ENCODE measurements around the gene ZNF77. TPM values are rescaled to one million over a fixed set of nuclear protein-coding genes. Genes with fewer than 3 reads are reported as not detected.

Gene ZNF77
- 1.3 to 2.3 TPM (median 1.8 TPM) in 5 replicates for total RNA-seq (2022; extraction: Qiagen RNA extraction)

DNA sequence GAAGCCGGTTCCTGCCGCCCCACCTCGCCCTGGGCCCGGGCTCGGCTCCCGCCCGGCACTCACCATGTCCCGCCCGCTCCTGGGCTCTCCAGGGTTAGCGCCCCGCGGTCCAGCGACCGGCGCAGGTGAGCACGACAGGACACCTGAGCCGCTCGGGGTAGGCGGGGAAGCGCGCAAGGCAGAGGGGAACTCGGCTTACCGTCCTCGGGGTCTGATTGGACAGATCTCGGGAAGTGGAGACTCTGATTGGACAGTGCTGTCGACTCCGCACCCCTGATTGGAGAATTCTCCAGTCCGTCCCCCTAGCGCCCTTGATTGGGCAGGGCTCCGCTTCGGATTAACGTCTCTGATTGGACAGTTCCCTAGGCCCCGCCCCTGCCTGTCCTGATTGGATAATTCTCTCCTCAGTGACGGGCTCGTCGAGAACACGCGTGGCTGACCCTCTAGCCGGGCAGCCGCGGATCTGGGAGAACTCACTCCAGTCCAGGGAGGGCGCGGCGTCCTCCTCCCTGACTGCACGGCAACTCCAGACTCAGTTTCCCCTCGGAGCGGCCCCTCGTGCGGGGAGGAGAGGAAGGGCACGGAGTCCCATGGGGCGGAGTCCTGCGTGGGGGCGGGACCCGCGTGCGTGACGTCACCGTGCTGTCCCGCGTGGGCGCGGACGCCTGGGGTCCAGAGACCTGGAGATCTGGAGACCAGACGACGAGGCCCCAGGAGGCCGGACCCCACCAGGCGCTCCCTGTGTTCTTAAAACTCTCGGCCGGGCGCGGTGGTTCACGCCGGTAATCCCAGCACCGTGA lies at the start of gene ZNF77:
Gene ZNF77 (minus strand): TSS at position 197 of the 800 bp plus-strand sequence. CDS start 131 bp downstream, at position 66.

DNA sequence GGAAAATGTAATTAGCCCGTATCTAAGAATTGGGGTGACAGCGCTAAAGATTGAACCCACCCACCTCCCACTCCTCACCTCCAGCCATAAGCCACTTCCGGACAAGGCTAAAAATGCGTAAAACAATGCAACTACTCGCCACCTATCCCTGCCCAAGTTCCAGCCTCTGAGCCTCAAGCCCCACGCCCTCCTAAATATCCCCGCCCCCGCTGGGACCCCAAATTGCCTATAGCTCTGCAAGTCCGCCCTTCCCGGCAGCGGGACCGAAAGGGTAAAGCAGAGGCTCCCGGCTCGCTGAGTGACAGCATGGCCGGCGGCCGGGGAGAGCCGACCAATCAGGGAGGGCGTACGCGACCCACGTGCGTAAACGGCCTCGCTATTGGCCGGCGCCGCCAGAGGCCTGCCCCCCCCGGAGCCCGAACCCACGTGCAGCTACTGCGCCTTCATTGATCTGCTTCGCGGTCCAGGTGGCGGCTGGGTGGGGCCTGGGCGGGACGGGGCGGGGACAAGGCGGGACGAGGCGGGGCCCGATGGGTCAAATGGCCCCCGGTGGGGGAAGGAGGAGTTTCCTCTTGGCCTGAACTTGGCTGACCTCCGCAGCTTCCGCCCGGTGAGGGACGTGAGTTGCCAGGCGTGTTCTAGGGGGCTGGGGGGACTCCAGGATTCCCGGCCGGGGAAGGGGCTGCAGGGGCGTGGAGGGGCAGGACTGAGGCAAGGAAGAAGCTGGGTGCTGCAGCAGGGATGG lies 32.4 kb upstream of the ZNF77 start, which contains the start of gene TLE6:
Gene TLE6 (plus strand): TSS at position 564 of the 745 bp plus-strand sequence. CDS start 670 bp downstream, outside the sequence.

DNA sequence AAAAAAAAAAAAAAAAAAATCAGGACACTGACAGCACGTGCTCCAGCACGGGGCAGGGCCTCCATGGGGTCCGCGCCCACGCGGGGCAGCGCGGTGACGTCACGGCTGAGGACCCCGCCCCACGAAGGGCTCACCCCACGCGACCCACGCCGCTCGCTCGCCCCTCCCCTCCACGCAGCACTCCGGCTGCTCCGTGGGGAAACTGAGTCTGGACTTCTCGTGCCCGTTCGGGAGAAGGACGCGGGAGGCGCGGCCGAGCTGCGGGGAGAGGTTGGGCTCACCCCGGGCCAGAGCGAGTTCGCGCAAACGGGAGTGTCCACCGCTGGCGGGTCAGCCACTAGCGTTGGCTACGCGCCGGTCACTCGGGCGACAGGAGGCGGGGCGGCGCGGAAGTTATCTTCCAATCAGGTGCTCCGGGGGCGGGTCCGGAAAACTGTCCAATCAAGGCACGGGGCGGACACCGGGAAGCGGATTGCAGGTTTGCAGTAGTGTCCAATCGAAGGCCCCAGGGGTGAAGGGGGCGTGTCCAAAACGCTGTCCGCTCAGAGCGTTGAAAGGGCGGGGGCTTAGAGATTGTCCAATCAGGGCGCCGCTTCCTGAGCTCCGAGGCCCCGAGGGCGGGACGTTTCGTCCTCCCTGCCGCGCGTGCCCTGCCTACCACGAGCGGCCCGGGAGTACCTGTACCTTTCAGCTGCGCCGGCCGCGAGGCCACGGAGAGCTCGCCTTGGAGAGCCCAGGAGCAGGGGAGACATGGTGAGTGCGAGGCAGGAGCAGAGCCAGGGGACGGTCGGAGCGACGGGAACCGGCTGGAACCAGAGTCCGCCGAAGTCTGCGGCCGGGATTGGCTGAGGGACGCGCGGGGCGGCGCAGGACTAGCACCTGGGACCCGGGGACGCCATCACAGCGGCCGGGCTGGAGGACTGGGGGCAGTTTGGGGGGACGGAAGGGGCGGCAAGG lies 44.2 kb downstream of the ZNF77 start, which contains the start of gene ZNF57:
Gene ZNF57 (plus strand): TSS at position 633 of the 957 bp plus-strand sequence. CDS start 118 bp downstream, at position 751.

Other genes starting within 250 kb of the ZNF77 start
- 0.02 to 0.13 TPM (median 0.05 TPM) in 5 replicates for gene GNG7, start 242.3 kb downstream of the ZNF77 start, total RNA-seq (2022; extraction: Qiagen RNA extraction)
- gene DIRAS1, start 223.6 kb downstream of the ZNF77 start, total RNA-seq (2022; extraction: Qiagen RNA extraction), result 3.1 to 4.9 TPM (median 4.2 TPM) in 5 replicates
- gene SLC39A3, start 205.0 kb downstream of the ZNF77 start, total RNA-seq (2022; extraction: Qiagen RNA extraction), result 26.6 to 30.9 TPM (median 29.0 TPM) in 5 replicates
- 55.7 to 80.0 TPM (median 69.8 TPM) in 5 replicates for gene SGTA, start 161.7 kb downstream of the ZNF77 start, total RNA-seq (2022; extraction: Qiagen RNA extraction)
- 75.7 to 107 TPM (median 98.4 TPM) in 5 replicates for gene THOP1, start 159.5 kb downstream of the ZNF77 start, total RNA-seq (2022; extraction: Qiagen RNA extraction)
- gene ZNF554, start 125.1 kb downstream of the ZNF77 start, total RNA-seq (2022; extraction: Qiagen RNA extraction), result 0.79 to 1.3 TPM (median 1.0 TPM) in 5 replicates
- gene ZNF555, start 103.5 kb downstream of the ZNF77 start, total RNA-seq (2022; extraction: Qiagen RNA extraction), result 1.5 to 3.4 TPM (median 2.3 TPM) in 5 replicates
- gene ZNF556, start 77.6 kb downstream of the ZNF77 start, total RNA-seq (2022; extraction: Qiagen RNA extraction), result 0.12 TPM in 1 of 5 replicates, not detected in the others
- gene ZNF57, start 44.0 kb downstream of the ZNF77 start, total RNA-seq (2022; extraction: Qiagen RNA extraction), result 2.8 to 4.0 TPM (median 3.0 TPM) in 5 replicates
- 4.1 to 6.6 TPM (median 5.0 TPM) in 5 replicates for gene TLE6, start 32.6 kb upstream of the ZNF77 start, total RNA-seq (2022; extraction: Qiagen RNA extraction)
- 2.0 to 2.9 TPM (median 2.1 TPM) in 5 replicates for gene TLE2, start 84.3 kb upstream of the ZNF77 start, total RNA-seq (2022; extraction: Qiagen RNA extraction)
- gene TLE5, start 117.5 kb upstream of the ZNF77 start, total RNA-seq (2022; extraction: Qiagen RNA extraction), result 194 to 264 TPM (median 258 TPM) in 5 replicates
- 27.2 to 33.6 TPM (median 31.9 TPM) in 5 replicates for gene GNA11, start 149.4 kb upstream of the ZNF77 start, total RNA-seq (2022; extraction: Qiagen RNA extraction)
- gene GNA15, start 191.1 kb upstream of the ZNF77 start, total RNA-seq (2022; extraction: Qiagen RNA extraction), result 0.08 TPM in 2 of 5 replicates, not detected in the others
- 0.08 to 0.33 TPM (median 0.22 TPM) in 4 of 5 replicates, not detected in the other for gene S1PR4, start 233.8 kb upstream of the ZNF77 start, total RNA-seq (2022; extraction: Qiagen RNA extraction)
- gene NCLN, start 241.0 kb upstream of the ZNF77 start, total RNA-seq (2022; extraction: Qiagen RNA extraction), result 61.7 to 81.5 TPM (median 79.9 TPM) in 5 replicates

Data from A549 treated with Mapracorat at 1 μM for 4 hours (cell line).